B cell (primary cell): ENCODE results near the gene ZNF586. TPM values are rescaled to one million over a fixed set of nuclear protein-coding genes. Genes with fewer than 3 reads are reported as not detected.

Experiments
- ATAC-seq: fragments of 200-7000 bp; cut with Tn5 transposase; one replicate; pipeline ENCODE4 v1.10.0; 2021; ENCODE audit warnings: low read depth, mild to moderate bottlenecking, moderate number of reproducible peaks, moderate library complexity
- CTCF ChIA-PET: fragments of 350-600 bp; sonication (Branson Sonifier 250); formaldehyde crosslinking; loops from one replicate; lab custom pipeline; 2021; ENCODE audit warnings: antibody characterized with exemption, inconsistent platforms; lab: Charles Lee
- POLR2A ChIA-PET: fragments of 350-600 bp; sonication (Branson Sonifier 250); formaldehyde crosslinking; loops from one replicate; lab custom pipeline; 2021; ENCODE audit warnings: antibody characterized with exemption; lab: Charles Lee
- DNase-seq: peaks from one replicate; pipeline ENCODE4 v3.0.0; 2013
- H2AFZ ChIP-seq: 2 replicates; pipeline ENCODE4 v1.6.1; 2012; ENCODE audit warnings: mild to moderate bottlenecking, low read depth, low read length; ENCODE audit not compliant: insufficient read depth, poor library complexity, severe bottlenecking
- H3K27ac ChIP-seq, 2 donors: 1 replicate in 1 of 2; 2 replicates in 1 of 2; pipeline ENCODE4 v1.5.1; 2012 to 2013; ENCODE audit warnings: low read length in 2 of 2, mild to moderate bottlenecking in 2 of 2, moderate library complexity in 1 of 2
- H3K27me3 ChIP-seq, 4 experiments: fragments of 200-600 bp in 1 of 4; sonication (generic) in 1 of 4; replicated peaks in 1 of 4; 1 replicate in 2 of 4; 2 replicates in 2 of 4; pipeline versions ENCODE4 v1.6.1 to v1.7.0; 2013 to 2016; ENCODE audit warnings: low read length in 3 of 4, mild to moderate bottlenecking in 2 of 4, mixed read lengths in 1 of 4, moderate library complexity in 1 of 4; ENCODE audit not compliant: insufficient read depth in 4 of 4, control insufficient read depth in 3 of 4; ENCODE audit errors: control extremely low read depth in 1 of 4
- H3K36me3 ChIP-seq, 2 experiments: replicated peaks in 1 of 2; 1 replicate in 1 of 2; 2 replicates in 1 of 2; pipeline versions ENCODE4 v1.6.1 to v1.7.1; 2013; ENCODE audit warnings: low read length in 1 of 2; ENCODE audit not compliant: insufficient read depth in 2 of 2, control insufficient read depth in 1 of 2; ENCODE audit errors: control extremely low read depth in 1 of 2, extremely low read depth in 1 of 2
- H3K4me1 ChIP-seq, 2 donors: fragments of 200-600 bp in 1 of 2; sonication (generic) in 1 of 2; 1 replicate in 1 of 2; 2 replicates in 1 of 2; pipeline versions ENCODE4 v1.5.1 to v1.6.1; 2013 to 2017; ENCODE audit warnings: low read length in 2 of 2; ENCODE audit not compliant: control insufficient read depth in 2 of 2, insufficient read depth in 2 of 2
- H3K4me2 ChIP-seq: replicated peaks from 2 replicates; pipeline ENCODE3; 2012; ENCODE audit warnings: mild to moderate bottlenecking, low read depth, low read length; ENCODE audit not compliant: poor library complexity, severe bottlenecking
- H3K4me3 ChIP-seq, 5 experiments: fragments of 200-600 bp in 1 of 5; sonication (generic) in 1 of 5; 1 replicate in 3 of 5; 2 replicates in 2 of 5; pipeline versions ENCODE4 v1.5.1 to v1.7.0; 2011 to 2016; ENCODE audit warnings: low read length in 4 of 5, mild to moderate bottlenecking in 4 of 5, low read depth in 2 of 5, control low read depth in 1 of 5, moderate library complexity in 1 of 5; ENCODE audit not compliant: insufficient read depth in 1 of 5; ENCODE audit errors: control extremely low read depth in 1 of 5, extremely low read depth in 1 of 5
- H3K79me2 ChIP-seq: fragments of 200-600 bp; sonication (generic); one replicate; pipeline ENCODE4 v1.6.0; 2016; ENCODE audit warnings: low read length; ENCODE audit not compliant: control insufficient read depth, insufficient read depth
- H3K9ac ChIP-seq: fragments of 200-600 bp; sonication (generic); 2 replicates; pipeline ENCODE4 v1.6.1; 2017; ENCODE audit warnings: mild to moderate bottlenecking, low read length, moderate library complexity
- H3K9me3 ChIP-seq, 3 donors: one replicate each; pipeline versions ENCODE4 v1.6.1 to v1.7.1; 2013; ENCODE audit warnings: low read length in 2 of 3; ENCODE audit not compliant: control insufficient read depth in 2 of 3, insufficient read depth in 1 of 3; ENCODE audit errors: control extremely low read depth in 1 of 3
- H4K20me1 ChIP-seq: 2 replicates; pipeline ENCODE4 v1.6.0; 2012; ENCODE audit warnings: mild to moderate bottlenecking, low read length; ENCODE audit not compliant: insufficient read depth, control insufficient read depth, poor library complexity, severe bottlenecking
- H3K27ac Mint-ChIP-seq: one replicate; pipeline ENCODE4 v1.8.0; 2021; ENCODE audit warnings: mixed read lengths
- H3K27me3 Mint-ChIP-seq: one replicate; pipeline ENCODE4 v1.8.0; 2021; ENCODE audit warnings: mixed read lengths
- H3K4me1 Mint-ChIP-seq: one replicate; pipeline ENCODE4 v1.8.0; 2021; ENCODE audit warnings: mixed read lengths
- H3K4me3 Mint-ChIP-seq: one replicate; pipeline ENCODE4 v1.8.0; 2021; ENCODE audit warnings: mixed read lengths
- H3K9me3 Mint-ChIP-seq: one replicate; pipeline ENCODE4 v1.8.0; 2022; ENCODE audit warnings: mixed read lengths; ENCODE audit not compliant: insufficient read depth
- CTCF ChIP-seq: fragments of 200-600 bp; IDR thresholded peaks from one replicate; pipeline ENCODE4 v1.8.0; 2022; ENCODE audit warnings: antibody characterized with exemption, mild to moderate bottlenecking
- EZH2 ChIP-seq: IDR thresholded peaks from 2 replicates; pipeline ENCODE4 v1.6.1; 2012; ENCODE audit warnings: borderline replicate concordance, low read depth, mild to moderate bottlenecking, moderate library complexity, low read length; ENCODE audit not compliant: insufficient read depth, poor library complexity, severe bottlenecking
- WGBS: methylation state at CpG from one replicate; pipeline ENCODE4 v1.1.5; 2013; ENCODE audit warnings: missing lambda C conversion rate; ENCODE audit not compliant: insufficient coverage; 5-methylcytosine and 5-hydroxymethylcytosine counted together
- intact Hi-C: fragments of 100-400 bp; cut with micrococcal nuclease; formaldehyde crosslinking; loops from one replicate; pipeline ENCODE4 v1.10.0; 2022
- polyA plus RNA-seq: library from polyadenylated mRNA; depleted of rRNA; stranded (reverse); fragments of >200 nt; gene quantifications from 2 replicates; pipeline ENCODE4 v1.2.3, GENCODE V29; 2012
- total RNA-seq, 2 donors: library from RNA; stranded (reverse); fragments of 120-200 nt in 1 of 2; gene quantifications; 1 replicate in 1 of 2; 2 replicates in 1 of 2; pipeline versions ENCODE4 v1.2.3 to v1.2.4, GENCODE V29; 2013 to 2022

Gene ZNF586
- total and polyA plus RNA-seq, 2 donors (not counting 1 experiment from before 2014, with no cell fraction given) = 18.0 to 48.0 TPM

- no peak overlapping the region for H3K4me3 Mint-ChIP-seq
- intact Hi-C loops = no loop called here
- Histone ChIP-seq H3K27me3 (no peaks in the 10 kb centered on the region), H3K4me2 (no peak overlapping the region), H4K20me1 (no peaks in the 10 kb centered on the region), H3K36me3 (peaks cover 6 to 94% of the 10 kb centered on the region in 2 experiments), H3K79me2 (peaks cover 39% of the 10 kb centered on the region), H3K9me3 (peaks cover 1 to 26% (median 24%) of the 10 kb centered on the region in 3 donors), H3K4me1 (no peaks in the 10 kb centered on the region), H2AFZ (no peak overlapping the region), H3K9ac (no peak overlapping the region), H3K4me3 (no peak overlapping the region), H3K27ac (no peak overlapping the region)
- H3K27ac Mint-ChIP-seq = no peak overlapping the region
- DNase-seq = no peak
- POLR2A ChIA-PET = interaction anchor here (0.6 kb wide), 1 partner anchor 12 kb away, joined by 6 read pairs; no protein-coding TSS in a partner anchor
- H3K4me1 Mint-ChIP-seq = peaks cover 12% of the 10 kb centered on the region
- peaks cover 19% of the 10 kb centered on the region for H3K9me3 Mint-ChIP-seq
- no peaks in the 10 kb centered on the region for H3K27me3 Mint-ChIP-seq
- CTCF ChIA-PET = interaction anchor here (0.5 kb wide), 1 partner anchor 20 kb away, joined by 3 read pairs; no protein-coding TSS in a partner anchor
- WGBS = no CpG with 5 or more reads among the region's 4 CpGs
- no peak for ATAC-seq
- no peak for TF ChIP-seq EZH2
- no peak for TF ChIP-seq CTCF
Measured at GRCh38 chr19:57755031-57755430, 14.4 kb upstream of the ZNF586 start.

- Histone ChIP-seq H3K4me1 (no peaks in the 10 kb centered on the region), H3K9me3 (peaks cover 0 to 23% (median 10%) of the 10 kb centered on the region in 3 donors), H3K27me3 (no peaks in the 10 kb centered on the region), H2AFZ (no peak overlapping the region), H3K9ac (no peak overlapping the region), H3K27ac (no peak overlapping the region), H4K20me1 (no peaks in the 10 kb centered on the region), H3K4me3 (no peak overlapping the region), H3K4me2 (no peak overlapping the region), H3K79me2 (peaks cover 26% of the 10 kb centered on the region), H3K36me3 (peaks cover 5 to 79% of the 10 kb centered on the region in 2 experiments)
- WGBS = no CpG with 5 or more reads among the region's 2 CpGs
- ChIA-PET CTCF (no interaction called here), POLR2A (no interaction called here)
- intact Hi-C loops = no loop called here
- TF ChIP-seq EZH2 (no peak), CTCF (no peak)
- H3K27me3 Mint-ChIP-seq = no peaks in the 10 kb centered on the region
- no peaks in the 10 kb centered on the region for H3K4me1 Mint-ChIP-seq
- H3K9me3 Mint-ChIP-seq = peaks cover 12% of the 10 kb centered on the region
- no peak for DNase-seq
- no peak overlapping the region for H3K4me3 Mint-ChIP-seq
- ATAC-seq = no peak
- no peak overlapping the region for H3K27ac Mint-ChIP-seq
Measured at GRCh38 chr19:57757941-57758340, 11.5 kb upstream of the ZNF586 start.
